PC-3 (cell line): Measurements from ENCODE around the gene PFN1.

ENCODE experiments used
- EZH2 ChIP-seq: fragments of 300-600 bp; sonication (generic); IDR thresholded peaks from one replicate; pipeline ENCODE4 v1.6.1; 2017; ENCODE audit warnings: antibody characterized with exemption, mild to moderate bottlenecking, low read length; ENCODE audit not compliant: unreplicated experiment
- TF ChIP-seq, protein P1 (sequence below): fragments of 300-600 bp; sonication (generic); conservative IDR thresholded peaks from 2 replicates; pipeline ENCODE4 v1.5.1; 2017; ENCODE audit warnings: antibody characterized with exemption, low read depth, mild to moderate bottlenecking, low read length

GRCh38 chr17:4951486-4951885 lies 3.2 kb upstream of the PFN1 start:
- TF ChIP-seq, protein P1, sequence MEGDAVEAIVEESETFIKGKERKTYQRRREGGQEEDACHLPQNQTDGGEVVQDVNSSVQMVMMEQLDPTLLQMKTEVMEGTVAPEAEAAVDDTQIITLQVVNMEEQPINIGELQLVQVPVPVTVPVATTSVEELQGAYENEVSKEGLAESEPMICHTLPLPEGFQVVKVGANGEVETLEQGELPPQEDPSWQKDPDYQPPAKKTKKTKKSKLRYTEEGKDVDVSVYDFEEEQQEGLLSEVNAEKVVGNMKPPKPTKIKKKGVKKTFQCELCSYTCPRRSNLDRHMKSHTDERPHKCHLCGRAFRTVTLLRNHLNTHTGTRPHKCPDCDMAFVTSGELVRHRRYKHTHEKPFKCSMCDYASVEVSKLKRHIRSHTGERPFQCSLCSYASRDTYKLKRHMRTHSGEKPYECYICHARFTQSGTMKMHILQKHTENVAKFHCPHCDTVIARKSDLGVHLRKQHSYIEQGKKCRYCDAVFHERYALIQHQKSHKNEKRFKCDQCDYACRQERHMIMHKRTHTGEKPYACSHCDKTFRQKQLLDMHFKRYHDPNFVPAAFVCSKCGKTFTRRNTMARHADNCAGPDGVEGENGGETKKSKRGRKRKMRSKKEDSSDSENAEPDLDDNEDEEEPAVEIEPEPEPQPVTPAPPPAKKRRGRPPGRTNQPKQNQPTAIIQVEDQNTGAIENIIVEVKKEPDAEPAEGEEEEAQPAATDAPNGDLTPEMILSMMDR: no peak
- no peak for TF ChIP-seq EZH2
